Measurements from ENCODE around the gene PPP1R9B. TPM values are rescaled to one million over a fixed set of nuclear protein-coding genes. Genes with fewer than 3 reads are reported as not detected.

The PPP1R9B gene
- total RNA-seq, 2 donors from 2014 or later, result 24.1 to 34.6 TPM

- Histone ChIP-seq H3K27me3 (ENCODE audit: control insufficient read depth, insufficient read depth, low read length, poor library complexity, severe bottlenecking) (no peaks in the 10 kb centered on the region), H3K36me3 (ENCODE audit: control insufficient read depth, insufficient read depth, low read length) (no peaks in the 10 kb centered on the region), H3K9me3 (ENCODE audit: control insufficient read depth, low read length) (no peaks in the 10 kb centered on the region), H3K4me1 (ENCODE audit: control insufficient read depth, insufficient read depth, low read length) (no peaks in the 10 kb centered on the region), H3K9ac (ENCODE audit: extremely low read depth, low read length, poor library complexity, severe bottlenecking) (no peak overlapping the region), H3K27ac (ENCODE audit: low read depth, low read length) (no peak overlapping the region), H3K4me3 (ENCODE audit: low read length) (no peak overlapping the region)
- no peak overlapping the region for H3K4me3 Mint-ChIP-seq
- TF ChIP-seq, protein P1, sequence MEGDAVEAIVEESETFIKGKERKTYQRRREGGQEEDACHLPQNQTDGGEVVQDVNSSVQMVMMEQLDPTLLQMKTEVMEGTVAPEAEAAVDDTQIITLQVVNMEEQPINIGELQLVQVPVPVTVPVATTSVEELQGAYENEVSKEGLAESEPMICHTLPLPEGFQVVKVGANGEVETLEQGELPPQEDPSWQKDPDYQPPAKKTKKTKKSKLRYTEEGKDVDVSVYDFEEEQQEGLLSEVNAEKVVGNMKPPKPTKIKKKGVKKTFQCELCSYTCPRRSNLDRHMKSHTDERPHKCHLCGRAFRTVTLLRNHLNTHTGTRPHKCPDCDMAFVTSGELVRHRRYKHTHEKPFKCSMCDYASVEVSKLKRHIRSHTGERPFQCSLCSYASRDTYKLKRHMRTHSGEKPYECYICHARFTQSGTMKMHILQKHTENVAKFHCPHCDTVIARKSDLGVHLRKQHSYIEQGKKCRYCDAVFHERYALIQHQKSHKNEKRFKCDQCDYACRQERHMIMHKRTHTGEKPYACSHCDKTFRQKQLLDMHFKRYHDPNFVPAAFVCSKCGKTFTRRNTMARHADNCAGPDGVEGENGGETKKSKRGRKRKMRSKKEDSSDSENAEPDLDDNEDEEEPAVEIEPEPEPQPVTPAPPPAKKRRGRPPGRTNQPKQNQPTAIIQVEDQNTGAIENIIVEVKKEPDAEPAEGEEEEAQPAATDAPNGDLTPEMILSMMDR (conservative IDR thresholded peaks at IDR 0.05), result no peak
- H3K4me1 Mint-ChIP-seq, result no peaks in the 10 kb centered on the region
- H3K9me3 Mint-ChIP-seq, result no peaks in the 10 kb centered on the region
- no peaks in the 10 kb centered on the region for H3K36me3 Mint-ChIP-seq (ENCODE audit: low read depth)
- WGBS, 2 experiments (ENCODE audit: insufficient coverage in 1 of 2, insufficient read length in 1 of 2), result 88 to 92% methylated on average over 10 to 17 of the region's 17 CpGs
- peaks cover 3% of the 10 kb centered on the region for H3K27me3 Mint-ChIP-seq (ENCODE audit: insufficient read depth)
- H3K27ac Mint-ChIP-seq, result no peak overlapping the region
- DNase-seq, result no peak
Measured at GRCh38 chr17:50171371-50172071, 21.0 kb upstream of the PPP1R9B start.

DNA sequence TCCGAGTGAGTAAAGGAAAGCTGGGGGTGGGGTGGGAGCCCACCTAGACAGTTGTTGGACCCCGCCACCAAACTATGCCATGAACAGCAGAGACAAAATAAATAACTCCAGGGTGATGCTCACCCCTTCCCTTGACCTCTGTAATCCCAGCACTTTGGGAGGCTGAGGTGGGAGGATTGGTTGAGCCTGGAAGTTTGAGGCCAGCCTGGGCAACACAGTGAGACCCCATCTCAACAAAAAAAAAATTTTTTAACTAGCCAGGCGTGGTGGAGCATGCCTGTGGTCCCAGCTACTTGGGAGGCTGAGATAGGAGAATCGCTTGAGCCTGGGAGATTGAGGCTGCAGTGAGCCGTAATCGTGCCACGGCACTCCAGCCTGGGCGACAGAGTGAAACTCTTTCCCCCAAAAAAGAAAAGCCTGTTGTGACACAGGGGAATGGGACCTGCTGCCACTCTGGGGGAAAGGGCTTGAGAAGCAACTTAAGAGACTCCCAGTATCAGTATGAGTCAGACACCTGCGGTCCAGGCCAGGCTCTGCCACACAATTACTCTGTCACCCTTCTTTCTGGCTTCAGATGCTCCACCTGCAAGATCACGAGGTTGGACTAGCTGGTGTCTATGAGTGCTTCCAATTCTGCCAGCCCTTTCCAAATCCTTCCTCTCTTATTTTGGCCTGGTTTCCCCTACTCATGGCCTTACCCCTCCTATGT, 20.3 kb upstream of the PPP1R9B start:
- H3K4me1 Mint-ChIP-seq, result no peaks in the 10 kb centered on the region
- TF ChIP-seq, protein P1 (conservative IDR thresholded peaks at IDR 0.05), result no peak
- WGBS, 2 experiments (ENCODE audit: insufficient coverage in 1 of 2, insufficient read length in 1 of 2), result 93 to 95% methylated on average over 7 to 8 of the region's 10 CpGs
- Histone ChIP-seq H3K36me3 (ENCODE audit: control insufficient read depth, insufficient read depth, low read length) (no peaks in the 10 kb centered on the region), H3K9ac (ENCODE audit: extremely low read depth, low read length, poor library complexity, severe bottlenecking) (no peak overlapping the region), H3K27ac (ENCODE audit: low read depth, low read length) (no peak overlapping the region), H3K4me1 (ENCODE audit: control insufficient read depth, insufficient read depth, low read length) (no peaks in the 10 kb centered on the region), H3K27me3 (ENCODE audit: control insufficient read depth, insufficient read depth, low read length, poor library complexity, severe bottlenecking) (no peaks in the 10 kb centered on the region), H3K9me3 (ENCODE audit: control insufficient read depth, low read length) (no peaks in the 10 kb centered on the region), H3K4me3 (ENCODE audit: low read length) (no peak overlapping the region)
- H3K4me3 Mint-ChIP-seq, result no peak overlapping the region
- H3K9me3 Mint-ChIP-seq, result no peaks in the 10 kb centered on the region
- H3K27me3 Mint-ChIP-seq (ENCODE audit: insufficient read depth), result peaks cover 3% of the 10 kb centered on the region
- H3K27ac Mint-ChIP-seq, result no peak overlapping the region
- no peaks in the 10 kb centered on the region for H3K36me3 Mint-ChIP-seq (ENCODE audit: low read depth)
- no peak for DNase-seq

DNA sequence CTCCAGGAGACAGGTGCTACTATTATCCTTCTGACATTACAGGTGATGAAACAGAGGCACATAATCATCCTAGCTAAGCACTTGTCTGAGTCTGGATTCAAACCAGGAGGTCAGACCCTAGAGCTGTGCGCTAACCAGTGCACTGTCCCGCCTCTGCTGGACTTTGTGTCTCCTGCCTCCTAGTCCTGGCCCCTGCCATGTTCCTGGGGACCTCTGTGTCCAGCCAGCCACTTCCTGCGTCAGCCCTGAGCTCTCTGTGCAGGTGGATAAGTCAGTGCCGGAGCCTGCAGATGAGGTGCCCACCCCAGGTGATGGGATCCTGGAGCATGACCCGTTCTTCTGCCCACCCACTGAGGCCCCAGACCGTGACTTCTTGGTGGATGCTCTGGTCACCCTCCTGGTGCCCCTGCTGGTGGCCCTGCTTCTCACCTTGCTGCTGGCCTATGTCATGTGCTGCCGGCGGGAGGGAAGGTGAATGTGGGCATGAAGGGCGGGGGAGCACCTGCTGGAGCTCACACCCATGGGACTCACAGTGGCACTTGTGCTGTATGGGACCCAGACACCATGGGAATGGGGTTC, 19.5 kb upstream of the PPP1R9B start:
- Histone ChIP-seq H3K27me3 (ENCODE audit: control insufficient read depth, insufficient read depth, low read length, poor library complexity, severe bottlenecking) (no peaks in the 10 kb centered on the region), H3K4me3 (ENCODE audit: low read length) (no peak overlapping the region), H3K27ac (ENCODE audit: low read depth, low read length) (no peak overlapping the region), H3K9me3 (ENCODE audit: control insufficient read depth, low read length) (no peaks in the 10 kb centered on the region), H3K9ac (ENCODE audit: extremely low read depth, low read length, poor library complexity, severe bottlenecking) (no peak overlapping the region), H3K36me3 (ENCODE audit: control insufficient read depth, insufficient read depth, low read length) (no peaks in the 10 kb centered on the region), H3K4me1 (ENCODE audit: control insufficient read depth, insufficient read depth, low read length) (no peaks in the 10 kb centered on the region)
- H3K27ac Mint-ChIP-seq, result no peak overlapping the region
- H3K4me1 Mint-ChIP-seq, result no peaks in the 10 kb centered on the region
- WGBS, 2 experiments (ENCODE audit: insufficient coverage in 1 of 2, insufficient read length in 1 of 2), result 87 to 98% methylated on average over 6 to 9 of the region's 9 CpGs
- DNase-seq, result no peak
- TF ChIP-seq, protein P1 (conservative IDR thresholded peaks at IDR 0.05), result no peak
- no peak overlapping the region for H3K4me3 Mint-ChIP-seq
- peaks cover 3% of the 10 kb centered on the region for H3K27me3 Mint-ChIP-seq (ENCODE audit: insufficient read depth)
- H3K36me3 Mint-ChIP-seq (ENCODE audit: low read depth), result no peaks in the 10 kb centered on the region
- H3K9me3 Mint-ChIP-seq, result no peaks in the 10 kb centered on the region
